ENCODE measurements around the gene ZNF335. TPM values are rescaled to one million over a fixed set of nuclear protein-coding genes. Genes with fewer than 3 reads are reported as not detected.

Gene ZNF335
- total and polyA plus RNA-seq, 2 of the 13 experiments (the other 11 are each of a cell fraction or from before 2014, with no cell fraction given), result 9.7 to 13.7 TPM

GRCh38 chr20:45971675-45972499 is at the start of gene ZNF335 (continued):
- TF ChIP-seq AHDC1 (CRISPR knock-in tag; IDR thresholded peaks at IDR 0.05; ENCODE audit: borderline replicate concordance), result peak; percentile 81; the same call in 1 of the 2 replicates
- TF ChIP-seq RBM22 (optimal IDR thresholded peaks at IDR 0.05; ENCODE audit: low read length), result peak; percentile 28
- peak; percentile 93; the same call in 1 of the 2 replicates for TF ChIP-seq NPAS2 (CRISPR knock-in tag; IDR thresholded peaks at IDR 0.05; ENCODE audit: borderline replicate concordance)
- no peak; the same call in 1 of the 2 replicates for TF ChIP-seq MLX (CRISPR knock-in tag; IDR thresholded peaks at IDR 0.05)
- TF ChIP-seq KLF16 (CRISPR knock-in tag; IDR thresholded peaks at IDR 0.05), result peak in 1 of 2 experiments; percentile 97
- 0 out of 2 replicates have a peak, but pooled peaks have one; percentile 42 for TF ChIP-seq KDM6A (CRISPR knock-in tag; IDR thresholded peaks at IDR 0.05; ENCODE audit: low read depth)
- TF ChIP-seq ZNF672 (CRISPR knock-in tag; IDR thresholded peaks at IDR 0.05), result peak; percentile 68; the same call in 1 of the 2 replicates
- peak; percentile 89 for TF ChIP-seq POLR2G (IDR thresholded peaks at IDR 0.05; ENCODE audit: low read depth, low read length)
- peak; percentile 44; the same call in 1 of the 2 replicates for TF ChIP-seq GATAD2A (CRISPR knock-in tag; IDR thresholded peaks at IDR 0.05)
- no peak for TF ChIP-seq PAWR (CRISPR knock-in tag; IDR thresholded peaks at IDR 0.05; ENCODE audit: borderline replicate concordance)
- TF ChIP-seq ZNF12 (CRISPR knock-in tag; IDR thresholded peaks at IDR 0.05), result peak; percentile 61; the same call in 1 of the 2 replicates
- no peak for TF ChIP-seq REXO4 (CRISPR knock-in tag; IDR thresholded peaks at IDR 0.05; ENCODE audit: borderline replicate concordance)
- TF ChIP-seq ZEB1 (IDR thresholded peaks at IDR 0.05; ENCODE audit: insufficient replicate concordance, low read depth), result no peak
- no peak; the same call in 1 of the 2 replicates for TF ChIP-seq MBNL3 (CRISPR knock-in tag; conservative IDR thresholded peaks at IDR 0.05)
- TF ChIP-seq ZNF891 (CRISPR knock-in tag; IDR thresholded peaks at IDR 0.05), result peak; percentile 73
- TF ChIP-seq PBX3 (CRISPR knock-in tag; IDR thresholded peaks at IDR 0.05; ENCODE audit: borderline replicate concordance), result peak; percentile 90
- peak; percentile 88; the same call in 1 of the 2 replicates for TF ChIP-seq ETS1 (CRISPR knock-in tag; IDR thresholded peaks at IDR 0.05)

Data from HepG2 (cell line).